H1 (cell line): Measurements from ENCODE around the gene PRRG2. TPM values are rescaled to one million over a fixed set of nuclear protein-coding genes. Genes with fewer than 3 reads are reported as not detected.

Source experiments
- KDM1A ChIP-seq: fragments of 200-600, 300-600 bp; sonication (generic); IDR thresholded peaks from 2 replicates; pipeline ENCODE4 v1.7.1; 2016; ENCODE audit warnings: mild to moderate bottlenecking, low read length, borderline replicate concordance
- POU5F1 ChIP-seq: IDR thresholded peaks from 2 replicates; pipeline ENCODE4 v1.6.1; 2011; ENCODE audit warnings: low read depth, mild to moderate bottlenecking, low read length, moderate library complexity
- polyA plus RNA-seq, 7 experiments: library from polyadenylated mRNA; depleted of rRNA in 3 of 7; stranded (reverse) in 5 of 7; unstranded in 2 of 7; fragments of >200 nt in 5 of 7; fragments of 200-250 nt in 2 of 7; gene quantifications; 1 replicate in 5 of 7; 2 replicates in 1 of 7; 4 replicates in 1 of 7; pipeline versions ENCODE4 v1.2.1 to v1.2.3, GENCODE V29; 2011 to 2013; ENCODE audit warnings: missing spikeins in 2 of 7, mixed read lengths in 2 of 7
- total RNA-seq: library from RNA; stranded (reverse); fragmentation: NEBNext Ultra II Directional; extraction: Animal tissue kit (Norgen Biotek cat#: 25700); gene quantifications from 2 replicates; pipeline ENCODE4 v1.2.1, GENCODE V29; 2021
- TF ChIP-seq, protein P1 (sequence below): IDR thresholded peaks from 2 replicates; pipeline ENCODE4 v1.6.1; 2011; ENCODE audit warnings: low read length, improper control_type of control experiment

The PRRG2 gene
- total and polyA plus RNA-seq, 2 of the 8 experiments (the other 6 are each of a cell fraction or from before 2014, with no cell fraction given): 4.1 to 5.6 TPM

DNA sequence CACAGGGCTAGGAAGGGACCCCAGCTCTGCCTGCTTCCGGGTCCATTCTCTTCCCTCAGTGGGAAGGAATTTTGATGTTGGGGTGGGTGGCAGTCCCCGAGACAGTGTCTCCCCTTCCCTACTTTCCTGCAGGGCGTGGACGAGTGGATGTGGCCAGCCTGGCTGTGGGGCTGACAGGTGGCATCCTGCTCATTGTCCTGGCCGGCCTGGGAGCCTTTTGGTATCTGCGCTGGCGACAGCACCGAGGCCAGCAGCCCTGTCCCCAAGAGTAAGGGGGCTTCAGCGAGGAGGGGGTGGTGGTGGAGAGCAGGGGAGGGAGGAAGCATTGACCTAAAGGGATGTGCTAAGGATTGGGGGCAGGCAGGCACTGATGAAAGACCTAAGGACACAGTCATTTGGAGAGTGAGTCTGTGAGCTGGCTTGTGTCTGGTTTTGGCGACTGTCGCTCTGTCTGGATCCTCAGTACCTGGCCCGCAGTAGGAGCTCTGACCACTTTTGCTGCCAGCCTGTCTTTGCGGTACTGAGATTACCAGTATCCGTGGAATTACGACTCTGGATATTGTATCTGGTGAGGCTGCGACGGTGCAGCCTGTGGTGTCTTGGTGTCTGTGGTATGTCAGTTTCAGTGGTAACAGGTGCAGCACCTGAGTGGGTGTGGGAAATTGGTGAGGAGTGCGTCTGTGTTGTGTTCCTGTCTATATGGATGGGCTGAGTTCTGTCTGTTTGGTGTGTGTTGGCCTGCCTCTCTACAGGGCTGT, 7.4 kb downstream of the PRRG2 start (continued):
- TF ChIP-seq, protein P1, sequence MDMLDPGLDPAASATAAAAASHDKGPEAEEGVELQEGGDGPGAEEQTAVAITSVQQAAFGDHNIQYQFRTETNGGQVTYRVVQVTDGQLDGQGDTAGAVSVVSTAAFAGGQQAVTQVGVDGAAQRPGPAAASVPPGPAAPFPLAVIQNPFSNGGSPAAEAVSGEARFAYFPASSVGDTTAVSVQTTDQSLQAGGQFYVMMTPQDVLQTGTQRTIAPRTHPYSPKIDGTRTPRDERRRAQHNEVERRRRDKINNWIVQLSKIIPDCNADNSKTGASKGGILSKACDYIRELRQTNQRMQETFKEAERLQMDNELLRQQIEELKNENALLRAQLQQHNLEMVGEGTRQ: no peak
- TF ChIP-seq KDM1A (no peak), POU5F1 (no peak)
